ENCODE results near the gene CAPNS2. TPM values are rescaled to one million over a fixed set of nuclear protein-coding genes. Genes with fewer than 3 reads are reported as not detected.

Gene CAPNS2
- total RNA-seq, 3 donors from 2014 or later, result 0.66 to 1.0 (median 0.96) TPM

GRCh38 chr16:55559933-55560516 lies 6.5 kb upstream of the CAPNS2 start:
- Histone ChIP-seq H3K27ac (no peak overlapping the region), H3K4me1 (peaks cover 0 to 5% of the 10 kb centered on the region in 2 donors), H3K9me3 (no peaks in the 10 kb centered on the region), H3K36me3 (no peaks in the 10 kb centered on the region), H3K27me3 (no peaks in the 10 kb centered on the region), H3K4me3 (no peak overlapping the region)
- intact Hi-C loops (cut with DNase I; ENCODE audit: low total_unique reads), result loop anchor here (10.0 kb wide), 1 partner anchor 755 kb away; no protein-coding TSS in a partner anchor
- no peak for DNase-seq (ENCODE audit: low spot score in 2 of 2)
- no peak for TF ChIP-seq POLR2AphosphoS5 (IDR thresholded peaks at IDR 0.05)
- no peak for TF ChIP-seq CTCF (IDR thresholded peaks at IDR 0.05)
- TF ChIP-seq POLR2A (IDR thresholded peaks at IDR 0.05), result no peak

GRCh38 chr16:55561319-55561848 lies 5.1 kb upstream of the CAPNS2 start:
- no peak for DNase-seq (ENCODE audit: low spot score in 2 of 2)
- H3K4me3 ChIP-seq, result no peak overlapping the region
- TF ChIP-seq POLR2AphosphoS5 (IDR thresholded peaks at IDR 0.05), result no peak
- no peak for TF ChIP-seq POLR2A (IDR thresholded peaks at IDR 0.05)
- no peak for TF ChIP-seq CTCF (IDR thresholded peaks at IDR 0.05)
- no peaks in the 10 kb centered on the region for H3K36me3 ChIP-seq
- no peaks in the 10 kb centered on the region for H3K27me3 ChIP-seq
- intact Hi-C loops (cut with DNase I; ENCODE audit: low total_unique reads), result no loop called here
- H3K9me3 ChIP-seq, result no peaks in the 10 kb centered on the region
- H3K27ac ChIP-seq, result no peak overlapping the region
- peaks cover 0 to 5% of the 10 kb centered on the region in 2 donors for H3K4me1 ChIP-seq

GRCh38 chr16:55562936-55563335 lies 3.5 kb upstream of the CAPNS2 start:
- H3K36me3 ChIP-seq, result no peaks in the 10 kb centered on the region
- H3K4me1 ChIP-seq, result peaks cover 0 to 5% of the 10 kb centered on the region in 2 donors
- no peaks in the 10 kb centered on the region for H3K9me3 ChIP-seq
- no peak overlapping the region for H3K4me3 ChIP-seq
- H3K27me3 ChIP-seq, result no peaks in the 10 kb centered on the region
- no peak for DNase-seq (ENCODE audit: low spot score in 2 of 2)
- no peak overlapping the region for H3K27ac ChIP-seq
- intact Hi-C loops (cut with DNase I; ENCODE audit: low total_unique reads), result no loop called here
- TF ChIP-seq CTCF (IDR thresholded peaks at IDR 0.05), result no peak
- no peak for TF ChIP-seq POLR2AphosphoS5 (IDR thresholded peaks at IDR 0.05)
- no peak for TF ChIP-seq POLR2A (IDR thresholded peaks at IDR 0.05)

- H3K36me3 ChIP-seq, result no peaks in the 10 kb centered on the region
- no peak overlapping the region for H3K4me3 ChIP-seq
- no peak overlapping the region for H3K27ac ChIP-seq
- TF ChIP-seq POLR2A (IDR thresholded peaks at IDR 0.05) (no peak), POLR2AphosphoS5 (IDR thresholded peaks at IDR 0.05) (no peak), CTCF (IDR thresholded peaks at IDR 0.05) (no peak)
- peaks cover 0 to 5% of the 10 kb centered on the region in 2 donors for H3K4me1 ChIP-seq
- no peak for DNase-seq (ENCODE audit: low spot score in 2 of 2)
- no peaks in the 10 kb centered on the region for H3K9me3 ChIP-seq
- intact Hi-C loops (cut with DNase I; ENCODE audit: low total_unique reads), result no loop called here
- H3K27me3 ChIP-seq, result no peaks in the 10 kb centered on the region
Observed at GRCh38 chr16:55563797-55564196, 2.7 kb upstream of the CAPNS2 start.

- Histone ChIP-seq H3K27me3 (no peaks in the 10 kb centered on the region), H3K4me1 (peaks cover 0 to under 1% of the 10 kb centered on the region in 2 donors), H3K4me3 (no peak overlapping the region), H3K9me3 (no peaks in the 10 kb centered on the region), H3K36me3 (no peaks in the 10 kb centered on the region), H3K27ac (no peak overlapping the region)
- DNase-seq (ENCODE audit: low spot score in 2 of 2), result no peak
- TF ChIP-seq POLR2A (IDR thresholded peaks at IDR 0.05), result no peak
- TF ChIP-seq POLR2AphosphoS5 (IDR thresholded peaks at IDR 0.05), result no peak
- no peak for TF ChIP-seq CTCF (IDR thresholded peaks at IDR 0.05)
- intact Hi-C loops (cut with DNase I; ENCODE audit: low total_unique reads), result no loop called here
Observed at GRCh38 chr16:55565086-55565485, 1.4 kb upstream of the CAPNS2 start.
